ENCODE data around the gene RNF135. TPM values are rescaled to one million over a fixed set of nuclear protein-coding genes. Genes with fewer than 3 reads are reported as not detected.

Gene RNF135
- total RNA-seq, 1 donor from 2014 or later, result 10.6 TPM

Other genes starting within 250 kb of the RNF135 start
- gene CRLF3, start 146.3 kb upstream of the RNF135 start, total RNA-seq, result 54.4 and 55.9 TPM in 2 replicates
- gene ATAD5, start 139.1 kb upstream of the RNF135 start, total RNA-seq, result 28.0 and 29.0 TPM in 2 replicates
- 15.4 and 17.7 TPM in 2 replicates for gene TEFM, start 64.8 kb upstream of the RNF135 start, total RNA-seq
- gene ADAP2, start 49.1 kb upstream of the RNF135 start, total RNA-seq, result 0.91 and 1.3 TPM in 2 replicates
- gene NF1, start 123.9 kb downstream of the RNF135 start, total RNA-seq, result 24.2 and 24.4 TPM in 2 replicates